IMR-90 (cell line): ENCODE results near the gene AIFM2. TPM values are rescaled to one million over a fixed set of nuclear protein-coding genes. Genes with fewer than 3 reads are reported as not detected.

Experiments
- ATAC-seq: fragments of 200-7000 bp; cut with Tn5 transposase; 2 replicates; pipeline ENCODE4 v1.9.1; 2020; ENCODE audit warnings: low read depth, mild to moderate bottlenecking, moderate library complexity
- BruUV-seq: library from RNA; stranded (reverse); fragments of 400-500 nt; replicated peaks from 2 replicates; lab custom pipeline; 2021; lab: Mats Ljungman, UMichigan
- CTCF ChIA-PET: fragments of 300-600 bp; formaldehyde crosslinking; extraction: SDS; loops from one replicate; lab custom pipeline; 2021; ENCODE audit warnings: antibody characterized with exemption; lab: Yijun Ruan, JAX
- POLR2A ChIA-PET: fragments of 300-600 bp; sonication (Branson Sonifier 250); formaldehyde crosslinking; loops from one replicate; lab custom pipeline; 2022; ENCODE audit warnings: antibody characterized with exemption; ENCODE audit not compliant: unreplicated experiment; lab: Charles Lee
- DNase-seq: peaks from one replicate; pipeline ENCODE4 v3.0.0; 2013
- H2AFZ ChIP-seq: replicated peaks from 2 replicates; pipeline ENCODE3; 2013; ENCODE audit warnings: low read length, mild to moderate bottlenecking; ENCODE audit not compliant: poor library complexity
- H2AK5ac ChIP-seq: 2 replicates; pipeline ENCODE4 v1.6.1; 2013; ENCODE audit warnings: low read depth, low read length, inconsistent platforms
- H2AK9ac ChIP-seq: replicated peaks from 2 replicates; pipeline ENCODE3; 2013; ENCODE audit warnings: mild to moderate bottlenecking, low read depth, low read length, moderate library complexity; ENCODE audit not compliant: poor library complexity
- H2BK120ac ChIP-seq: 2 replicates; pipeline ENCODE4 v1.6.1; 2013; ENCODE audit warnings: low read depth, low read length, inconsistent platforms
- H2BK15ac ChIP-seq: 3 replicates; pipeline ENCODE4 v1.6.1; 2013; ENCODE audit warnings: low read depth, low read length, inconsistent platforms
- H2BK20ac ChIP-seq: 2 replicates; pipeline ENCODE4 v1.6.1; 2013; ENCODE audit warnings: low read depth, mild to moderate bottlenecking, inconsistent platforms, low read length, moderate library complexity
- H2BK5ac ChIP-seq: 2 replicates; pipeline ENCODE4 v1.6.1; 2013; ENCODE audit warnings: mild to moderate bottlenecking, low read depth, low read length, inconsistent platforms; ENCODE audit not compliant: poor library complexity, severe bottlenecking
- H3K14ac ChIP-seq: replicated peaks from 2 replicates; pipeline ENCODE4 v1.6.1; 2013; ENCODE audit warnings: low read depth, low read length, inconsistent platforms
- H3K18ac ChIP-seq: 2 replicates; pipeline ENCODE4 v1.6.1; 2013; ENCODE audit warnings: low read depth, low read length, control low read depth
- H3K23ac ChIP-seq: 2 replicates; pipeline ENCODE4 v1.6.1; 2013; ENCODE audit warnings: low read depth, low read length, inconsistent platforms
- H3K27ac ChIP-seq: 2 replicates; pipeline ENCODE4 v1.5.1; 2013; ENCODE audit warnings: mild to moderate bottlenecking, control low read depth, low read length; ENCODE audit not compliant: insufficient read depth
- H3K27me3 ChIP-seq: 2 replicates; pipeline ENCODE4 v1.6.1; 2013; ENCODE audit warnings: low read length; ENCODE audit not compliant: control insufficient read depth, insufficient read depth
- H3K36me3 ChIP-seq: 2 replicates; pipeline ENCODE4 v1.6.1; 2013; ENCODE audit warnings: low read length, mixed read lengths; ENCODE audit not compliant: control insufficient read depth, insufficient read depth
- H3K4ac ChIP-seq: 2 replicates; pipeline ENCODE4 v1.6.1; 2013; ENCODE audit warnings: low read depth, low read length, inconsistent platforms
- H3K4me1 ChIP-seq: 2 replicates; pipeline ENCODE4 v1.6.1; 2013; ENCODE audit warnings: low read length, mixed read lengths; ENCODE audit not compliant: control insufficient read depth, insufficient read depth
- H3K4me2 ChIP-seq: 2 replicates; pipeline ENCODE4 v1.6.1; 2013; ENCODE audit warnings: low read depth, mild to moderate bottlenecking, control low read depth, low read length, moderate library complexity
- H3K4me3 ChIP-seq: 2 replicates; pipeline ENCODE4 v1.5.1; 2013; ENCODE audit warnings: low read depth, mild to moderate bottlenecking, control low read depth, low read length, moderate library complexity; ENCODE audit not compliant: insufficient read depth
- H3K56ac ChIP-seq: 2 replicates; pipeline ENCODE4 v1.6.1; 2013; ENCODE audit warnings: low read length, inconsistent platforms; ENCODE audit not compliant: insufficient read depth; ENCODE audit errors: extremely low read depth
- H3K79me1 ChIP-seq, 2 experiments: 2 replicates each; pipeline ENCODE4 v1.6.1; 2013; ENCODE audit warnings: low read length in 2 of 2, inconsistent platforms in 1 of 2, low read depth in 1 of 2
- H3K9ac ChIP-seq: 2 replicates; pipeline ENCODE4 v1.6.1; 2013; ENCODE audit warnings: low read depth, low read length, control low read depth
- H3K9me1 ChIP-seq: 2 replicates; pipeline ENCODE4 v1.6.1; 2013; ENCODE audit warnings: low read length, inconsistent platforms; ENCODE audit not compliant: insufficient read depth
- H3K9me3 ChIP-seq: 2 replicates; pipeline ENCODE4 v1.6.1; 2013; ENCODE audit warnings: low read length; ENCODE audit not compliant: control insufficient read depth, insufficient read depth
- H4K20me1 ChIP-seq: 2 replicates; pipeline ENCODE4 v1.6.1; 2013; ENCODE audit warnings: low read length, inconsistent platforms; ENCODE audit not compliant: insufficient read depth
- H4K5ac ChIP-seq: 2 replicates; pipeline ENCODE4 v1.6.1; 2013; ENCODE audit warnings: mild to moderate bottlenecking, low read depth, low read length, control low read depth
- H4K8ac ChIP-seq, 2 experiments: 2 replicates each; pipeline ENCODE4 v1.6.1; 2013; ENCODE audit warnings: low read depth in 2 of 2, low read length in 2 of 2, control low read depth in 1 of 2, inconsistent platforms in 1 of 2
- H4K91ac ChIP-seq: 2 replicates; pipeline ENCODE4 v1.6.1; 2013; ENCODE audit warnings: low read depth, low read length, inconsistent platforms; ENCODE audit not compliant: insufficient read depth
- BHLHE40 ChIP-seq: fragments of 150-350 bp; IDR thresholded peaks from 2 replicates; pipeline ENCODE4 v1.6.1; 2016; ENCODE audit warnings: mild to moderate bottlenecking, low read depth, low read length
- CEBPB ChIP-seq: IDR thresholded peaks from 2 replicates; pipeline ENCODE4 v1.6.1; 2012; ENCODE audit warnings: low read depth, low read length, improper control_type of control experiment
- ELK1 ChIP-seq: fragments of 150-350 bp; IDR thresholded peaks from 2 replicates; pipeline ENCODE4 v1.6.1; 2016; ENCODE audit warnings: low read depth, mild to moderate bottlenecking, low read length, moderate library complexity, borderline replicate concordance
- MAFK ChIP-seq: IDR thresholded peaks from 2 replicates; pipeline ENCODE4 v1.6.1; 2012; ENCODE audit warnings: low read depth, low read length, improper control_type of control experiment
- MXI1 ChIP-seq: IDR thresholded peaks from 2 replicates; pipeline ENCODE4 v1.6.1; 2012; ENCODE audit warnings: low read depth, mild to moderate bottlenecking, low read length, moderate library complexity, borderline replicate concordance
- POLR2A ChIP-seq: IDR thresholded peaks from 2 replicates; pipeline ENCODE4 v1.6.1; 2012; ENCODE audit warnings: mild to moderate bottlenecking, low read depth, low read length
- RAD21 ChIP-seq: IDR thresholded peaks from 2 replicates; pipeline ENCODE4 v1.6.1; 2012; ENCODE audit warnings: low read length, improper control_type of control experiment
- WGBS, 2 experiments: methylation state at CpG; one replicate each; pipeline versions ENCODE4 v1.1.5 to v1.1.7; 2013; ENCODE audit warnings: missing lambda C conversion rate in 2 of 2; ENCODE audit not compliant: insufficient read length in 1 of 2; ENCODE audit errors: extremely low coverage in 2 of 2; 5-methylcytosine and 5-hydroxymethylcytosine counted together
- dilution Hi-C: fragments of 300-500 bp; cut with HindIII; formaldehyde crosslinking; loops from one replicate; pipeline ENCODE4 v1.14.3; 2018; ENCODE audit warnings: low sequenced_read_pairs; ENCODE audit not compliant: unreplicated experiment
- in situ Hi-C: fragments of 300-500 bp; cut with MboI; formaldehyde crosslinking; loops from 3 replicates; pipeline ENCODE4 v1.14.3; 2019; ENCODE audit warnings: low sequenced_read_pairs, inconsistent platforms, mixed read lengths
- intact Hi-C: fragments of 100-400 bp; cut with micrococcal nuclease; formaldehyde crosslinking; loops from 2 replicates; pipeline ENCODE4 v1.10.0; 2022
- polyA plus RNA-seq, 3 experiments: library from polyadenylated mRNA; depleted of rRNA; stranded (reverse); fragments of >200 nt; gene quantifications; 2 replicates each; pipeline ENCODE4 v1.2.3, GENCODE V29; 2012; ENCODE audit warnings: low replicate concordance in 1 of 3
- total RNA-seq: library from RNA; depleted of rRNA; stranded (reverse); fragments of >200 nt; gene quantifications from 2 replicates; pipeline ENCODE4 v1.2.3, GENCODE V29; 2012

The AIFM2 gene
- total and polyA plus RNA-seq, 2 of the 4 experiments (the other 2 are of a cell fraction): 2.0 to 4.6 TPM

- Histone ChIP-seq H3K79me1 (peaks cover 34 to 65% of the 10 kb centered on the region in 2 experiments), H4K8ac (no peak overlapping the region), H4K5ac (no peak overlapping the region), H3K9me3 (no peaks in the 10 kb centered on the region), H2AFZ (no peak overlapping the region), H3K4me2 (no peak overlapping the region), H3K56ac (no peak overlapping the region), H4K91ac (no peak overlapping the region), H3K9ac (no peak overlapping the region), H3K27ac (no peak overlapping the region), H3K4me1 (peaks cover 4% of the 10 kb centered on the region; the same call in 1 of the 2 replicates), H3K14ac (no peak overlapping the region), H3K9me1 (peaks cover 4% of the 10 kb centered on the region), H3K27me3 (no peaks in the 10 kb centered on the region), H2BK5ac (no peak overlapping the region), H3K4me3 (no peak overlapping the region), H2AK5ac (no peak overlapping the region), H2AK9ac (no peak overlapping the region), H4K20me1 (peaks cover 59% of the 10 kb centered on the region), H3K4ac (no peak overlapping the region), H3K18ac (no peak overlapping the region), H2BK120ac (no peak overlapping the region), H3K23ac (no peak overlapping the region), H2BK15ac (no peak overlapping the region), H2BK20ac (no peak overlapping the region), H3K36me3 (peaks cover 47% of the 10 kb centered on the region)
- WGBS, 2 experiments: no CpG with 5 or more reads among the region's 2 CpGs
- BruUV-seq: no TSS peak
- CTCF ChIA-PET: interaction anchor here (0.6 to 2.2 kb wide), 2 partner anchors 12 to 230 kb away, joined by 4 to 9 read pairs; partner anchors contain the start of gene TYSND1
- in situ Hi-C loops (no loop called here), dilution Hi-C loops (no loop called here), intact Hi-C loops (loop anchor here (10.0 kb wide), 1 partner anchor 47 kb away; no protein-coding TSS in a partner anchor)
- TF ChIP-seq ELK1: no peak
- TF ChIP-seq BHLHE40: no peak
- no peak for TF ChIP-seq MAFK
- no peak for TF ChIP-seq POLR2A
- no peak for TF ChIP-seq CEBPB
- TF ChIP-seq MXI1: no peak
- TF ChIP-seq RAD21: no peak
- no peak for ATAC-seq
- DNase-seq: no peak
- POLR2A ChIA-PET: no interaction called here
Observed at GRCh38 chr10:70158113-70158512, 25.5 kb upstream of the AIFM2 start.
